ENCODE results near the gene LRRC72.

DNA sequence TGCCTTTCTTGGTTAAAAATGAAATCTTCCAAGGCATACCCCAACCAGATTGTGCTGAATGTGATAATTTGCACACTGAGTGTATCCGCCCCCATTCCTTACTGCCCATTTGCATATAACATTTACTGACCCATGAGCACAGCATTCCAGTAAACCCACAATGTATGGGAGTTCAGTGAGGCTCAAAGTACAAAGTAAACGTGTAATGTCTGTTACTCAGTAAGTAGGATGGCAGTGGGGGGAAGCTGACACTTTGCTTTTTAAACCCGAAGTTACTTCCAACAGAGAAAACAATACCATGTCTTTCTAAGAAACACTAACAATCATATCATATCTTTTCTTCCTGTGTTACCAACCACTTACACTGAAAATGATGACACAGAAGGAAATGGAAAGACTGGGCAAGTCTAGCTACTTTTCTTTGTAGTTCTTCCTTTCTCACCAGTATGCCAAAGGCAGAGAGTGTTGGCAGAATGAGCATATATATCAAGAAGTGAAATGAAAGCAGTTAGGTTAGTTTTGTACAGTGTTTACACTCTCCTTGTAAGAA, 34.0 kb upstream of the LRRC72 start:
- TF ChIP-seq, protein P1, sequence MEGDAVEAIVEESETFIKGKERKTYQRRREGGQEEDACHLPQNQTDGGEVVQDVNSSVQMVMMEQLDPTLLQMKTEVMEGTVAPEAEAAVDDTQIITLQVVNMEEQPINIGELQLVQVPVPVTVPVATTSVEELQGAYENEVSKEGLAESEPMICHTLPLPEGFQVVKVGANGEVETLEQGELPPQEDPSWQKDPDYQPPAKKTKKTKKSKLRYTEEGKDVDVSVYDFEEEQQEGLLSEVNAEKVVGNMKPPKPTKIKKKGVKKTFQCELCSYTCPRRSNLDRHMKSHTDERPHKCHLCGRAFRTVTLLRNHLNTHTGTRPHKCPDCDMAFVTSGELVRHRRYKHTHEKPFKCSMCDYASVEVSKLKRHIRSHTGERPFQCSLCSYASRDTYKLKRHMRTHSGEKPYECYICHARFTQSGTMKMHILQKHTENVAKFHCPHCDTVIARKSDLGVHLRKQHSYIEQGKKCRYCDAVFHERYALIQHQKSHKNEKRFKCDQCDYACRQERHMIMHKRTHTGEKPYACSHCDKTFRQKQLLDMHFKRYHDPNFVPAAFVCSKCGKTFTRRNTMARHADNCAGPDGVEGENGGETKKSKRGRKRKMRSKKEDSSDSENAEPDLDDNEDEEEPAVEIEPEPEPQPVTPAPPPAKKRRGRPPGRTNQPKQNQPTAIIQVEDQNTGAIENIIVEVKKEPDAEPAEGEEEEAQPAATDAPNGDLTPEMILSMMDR (conservative IDR thresholded peaks at IDR 0.05; ENCODE audit: low read depth in 2 of 2): no peak
- TF ChIP-seq, protein P2, sequence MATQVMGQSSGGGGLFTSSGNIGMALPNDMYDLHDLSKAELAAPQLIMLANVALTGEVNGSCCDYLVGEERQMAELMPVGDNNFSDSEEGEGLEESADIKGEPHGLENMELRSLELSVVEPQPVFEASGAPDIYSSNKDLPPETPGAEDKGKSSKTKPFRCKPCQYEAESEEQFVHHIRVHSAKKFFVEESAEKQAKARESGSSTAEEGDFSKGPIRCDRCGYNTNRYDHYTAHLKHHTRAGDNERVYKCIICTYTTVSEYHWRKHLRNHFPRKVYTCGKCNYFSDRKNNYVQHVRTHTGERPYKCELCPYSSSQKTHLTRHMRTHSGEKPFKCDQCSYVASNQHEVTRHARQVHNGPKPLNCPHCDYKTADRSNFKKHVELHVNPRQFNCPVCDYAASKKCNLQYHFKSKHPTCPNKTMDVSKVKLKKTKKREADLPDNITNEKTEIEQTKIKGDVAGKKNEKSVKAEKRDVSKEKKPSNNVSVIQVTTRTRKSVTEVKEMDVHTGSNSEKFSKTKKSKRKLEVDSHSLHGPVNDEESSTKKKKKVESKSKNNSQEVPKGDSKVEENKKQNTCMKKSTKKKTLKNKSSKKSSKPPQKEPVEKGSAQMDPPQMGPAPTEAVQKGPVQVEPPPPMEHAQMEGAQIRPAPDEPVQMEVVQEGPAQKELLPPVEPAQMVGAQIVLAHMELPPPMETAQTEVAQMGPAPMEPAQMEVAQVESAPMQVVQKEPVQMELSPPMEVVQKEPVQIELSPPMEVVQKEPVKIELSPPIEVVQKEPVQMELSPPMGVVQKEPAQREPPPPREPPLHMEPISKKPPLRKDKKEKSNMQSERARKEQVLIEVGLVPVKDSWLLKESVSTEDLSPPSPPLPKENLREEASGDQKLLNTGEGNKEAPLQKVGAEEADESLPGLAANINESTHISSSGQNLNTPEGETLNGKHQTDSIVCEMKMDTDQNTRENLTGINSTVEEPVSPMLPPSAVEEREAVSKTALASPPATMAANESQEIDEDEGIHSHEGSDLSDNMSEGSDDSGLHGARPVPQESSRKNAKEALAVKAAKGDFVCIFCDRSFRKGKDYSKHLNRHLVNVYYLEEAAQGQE (IDR thresholded peaks at IDR 0.05; ENCODE audit: unreplicated experiment): no peak
- TF ChIP-seq ETS1 (IDR thresholded peaks at IDR 0.05): no peak
- TF ChIP-seq EZH2 (IDR thresholded peaks at IDR 0.05; ENCODE audit: low read depth, unreplicated experiment): no peak
- no peak for TF ChIP-seq POLR2AphosphoS5 (IDR thresholded peaks at IDR 0.05; ENCODE audit: low read depth)
- no peak for TF ChIP-seq EZH2phosphoT487 (IDR thresholded peaks at IDR 0.05; ENCODE audit: unreplicated experiment)
